ENCODE results near the gene PFKFB3. TPM values are rescaled to one million over a fixed set of nuclear protein-coding genes. Genes with fewer than 3 reads are reported as not detected.
"Not testable (repeated sequence)": the region's sequence is repeated elsewhere in the genome, so short reads cannot be mapped to it uniquely, and the experiment has no call there.

The PFKFB3 gene
- polyA plus RNA-seq, 1 donor, result 14.1 TPM

DNA sequence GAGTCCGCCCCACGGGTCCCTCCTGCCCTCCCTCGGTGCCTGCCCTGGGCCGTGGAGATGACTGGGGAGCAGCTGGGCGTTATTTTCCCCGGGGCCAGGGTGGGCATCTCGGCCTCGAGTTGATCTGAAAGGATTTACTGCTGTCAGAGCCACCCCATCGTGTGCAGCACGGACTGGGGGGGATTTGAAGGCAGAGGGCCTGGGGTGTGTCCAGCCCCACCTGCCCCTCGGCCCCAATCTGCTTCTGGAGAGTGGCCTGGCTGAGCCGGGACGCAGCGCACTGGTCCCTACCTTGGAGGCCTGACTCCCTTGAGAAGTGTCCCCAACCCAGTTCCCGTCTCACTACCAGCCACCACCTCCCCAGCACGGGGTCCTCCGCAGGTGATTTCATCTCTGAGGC lies 24.2 kb upstream of the PFKFB3 start:
- no peak for DNase-seq (ENCODE audit: low read depth)

DNA sequence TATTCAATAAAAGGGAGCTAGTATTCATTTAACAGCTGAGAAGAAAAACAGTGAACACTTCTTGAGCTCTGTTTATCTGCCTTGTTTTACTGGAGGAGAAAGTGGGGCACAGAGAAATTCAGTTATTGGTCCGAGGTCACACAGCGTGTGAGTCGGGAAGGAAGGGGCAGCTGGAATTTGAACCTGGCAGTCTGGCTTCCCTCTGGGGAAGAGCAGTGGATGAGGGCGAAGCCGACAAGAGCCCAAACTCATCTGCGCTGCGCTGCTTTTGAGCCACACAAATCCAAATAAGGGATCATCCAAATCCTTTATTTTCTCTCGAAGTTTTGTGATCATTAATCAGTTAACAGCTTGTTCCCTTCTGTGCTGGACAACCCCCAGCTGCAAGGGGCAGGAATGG lies 23.7 kb upstream of the PFKFB3 start:
- no peak for DNase-seq (ENCODE audit: low read depth)

DNA sequence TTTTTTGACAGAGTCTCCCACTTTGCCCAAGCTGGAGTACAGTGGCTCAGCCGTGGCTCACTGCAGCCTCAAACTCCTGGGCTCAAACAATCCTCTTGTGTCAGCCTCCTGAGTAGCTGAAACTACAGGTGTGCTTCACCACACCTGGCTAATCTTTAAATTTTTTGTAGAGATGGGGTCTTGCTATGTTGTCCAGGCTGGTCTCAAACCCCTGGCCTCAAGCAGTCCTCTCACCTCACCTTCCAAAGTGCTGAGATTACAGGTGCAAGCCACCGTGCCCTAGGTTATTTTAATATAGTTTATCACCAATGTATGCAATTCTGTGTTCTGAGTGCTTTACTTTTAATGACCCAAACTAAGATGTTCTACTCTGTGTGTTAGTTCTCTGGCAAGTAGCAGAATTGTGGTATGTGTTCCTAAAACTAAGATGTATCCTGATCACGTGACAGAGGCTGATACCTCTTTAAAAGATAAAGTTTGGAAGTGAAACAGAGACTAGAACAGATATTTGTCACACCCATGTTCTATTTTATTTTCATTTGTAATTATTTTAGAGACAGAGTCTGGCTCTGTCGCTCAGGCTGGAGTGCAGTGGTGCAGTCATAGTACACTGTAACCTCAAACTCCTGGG lies 22.1 kb upstream of the PFKFB3 start:
- no peak for DNase-seq (ENCODE audit: low read depth)

DNA sequence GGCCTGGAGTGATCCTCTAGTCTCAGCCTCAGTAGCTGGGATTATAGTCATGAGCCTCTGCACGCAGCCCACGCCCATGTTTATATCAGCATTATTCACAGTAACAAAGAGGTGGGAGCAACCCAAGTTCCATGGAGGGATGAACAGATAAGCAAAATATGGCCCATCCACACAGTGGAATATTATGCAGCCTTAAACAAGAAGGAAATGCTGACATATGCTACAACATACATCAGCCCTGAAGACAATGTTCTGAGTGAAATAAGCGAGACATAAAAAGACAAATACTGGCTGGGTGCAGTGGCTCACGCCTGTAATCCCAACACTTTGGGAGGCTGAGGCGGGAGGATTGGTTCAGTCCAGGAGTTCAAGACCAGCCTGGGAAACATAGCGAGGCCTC lies 21.5 kb upstream of the PFKFB3 start:
- DNase-seq (ENCODE audit: low read depth), result no peak

DNA sequence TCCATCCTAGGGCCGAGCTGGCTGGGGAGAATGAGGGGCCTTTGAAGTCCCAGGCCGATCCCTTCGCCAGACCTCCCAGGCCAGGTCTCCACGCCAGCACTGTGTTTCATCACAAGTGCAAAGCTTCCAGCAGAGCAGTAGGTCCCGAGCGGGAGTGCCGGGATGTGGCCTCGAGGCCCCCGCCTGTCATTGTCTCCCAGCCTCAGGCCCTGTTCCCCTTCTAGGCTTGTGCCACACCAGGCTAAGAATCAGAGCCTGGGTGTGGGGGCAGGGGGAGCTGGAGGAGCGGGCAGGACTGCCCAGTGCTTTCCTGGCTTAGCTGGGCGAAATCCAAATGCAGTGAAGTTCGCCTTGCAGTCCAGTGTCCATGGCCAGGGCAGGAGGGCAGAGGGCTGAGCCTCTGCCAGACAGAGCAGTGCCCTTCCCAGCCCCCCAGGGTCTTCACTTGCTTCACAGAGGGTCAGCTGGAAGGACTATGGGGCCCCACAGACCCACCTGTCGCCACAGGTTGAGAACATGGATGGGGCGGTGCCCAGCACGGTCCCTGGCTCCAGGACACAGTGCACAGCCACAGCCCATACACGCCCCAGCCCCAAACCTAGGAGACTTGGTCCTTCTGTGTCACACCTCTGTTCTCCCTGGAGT lies 20.2 kb upstream of the PFKFB3 start:
- DNase-seq (ENCODE audit: low read depth), result no peak

DNA sequence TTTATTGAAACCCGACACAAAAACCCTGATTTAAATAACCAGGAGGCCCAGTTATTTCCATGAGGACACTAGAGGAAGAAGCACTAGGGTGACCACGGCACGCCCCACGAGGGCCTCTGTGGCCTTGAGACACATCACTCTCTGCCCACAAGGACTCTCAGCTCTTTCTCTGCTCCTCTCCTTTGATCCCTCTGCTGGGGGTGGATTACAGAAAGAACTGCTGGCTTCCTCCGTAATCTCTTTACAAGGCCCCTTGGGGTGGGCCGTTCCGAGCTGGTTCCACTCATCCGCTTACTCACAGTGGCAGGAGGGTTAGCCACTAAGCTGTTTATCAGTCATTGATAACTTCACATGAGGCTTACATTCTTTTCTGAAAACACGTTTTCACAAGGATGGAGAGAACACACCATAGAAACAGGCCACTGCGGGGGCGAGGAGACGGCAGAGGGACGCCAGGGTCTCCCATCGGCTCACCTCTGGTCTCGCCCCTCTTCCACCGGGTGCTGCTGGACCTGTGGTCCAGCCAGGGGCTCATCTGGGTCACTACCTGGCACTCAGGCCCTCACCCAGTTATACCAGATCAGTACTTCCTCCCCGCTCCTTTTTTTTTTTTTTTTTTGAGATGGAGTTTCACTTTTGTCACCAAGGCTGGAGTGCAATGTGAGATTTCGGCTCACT lies 17.6 kb upstream of the PFKFB3 start:
- no peak for DNase-seq (ENCODE audit: low read depth)

DNA sequence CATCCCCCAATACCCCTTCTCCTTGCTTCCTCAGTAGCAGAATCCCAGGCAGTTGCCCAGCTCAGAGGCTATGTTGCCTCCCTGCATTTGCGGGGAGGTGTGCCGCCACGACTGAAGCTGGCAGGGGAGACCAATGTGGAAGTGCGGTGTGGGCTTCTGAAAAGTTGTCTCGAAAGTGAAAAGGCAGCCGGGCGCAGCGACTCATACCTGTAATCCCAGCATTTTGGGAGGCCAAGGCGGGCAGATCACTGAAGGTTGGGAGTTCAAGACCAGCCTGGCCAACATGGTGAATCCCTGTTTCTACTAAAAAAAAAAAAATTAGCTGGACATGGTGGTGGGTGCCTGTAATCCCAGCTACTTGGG lies 15.9 kb upstream of the PFKFB3 start:
- DNase-seq (ENCODE audit: low read depth), result no peak

DNA sequence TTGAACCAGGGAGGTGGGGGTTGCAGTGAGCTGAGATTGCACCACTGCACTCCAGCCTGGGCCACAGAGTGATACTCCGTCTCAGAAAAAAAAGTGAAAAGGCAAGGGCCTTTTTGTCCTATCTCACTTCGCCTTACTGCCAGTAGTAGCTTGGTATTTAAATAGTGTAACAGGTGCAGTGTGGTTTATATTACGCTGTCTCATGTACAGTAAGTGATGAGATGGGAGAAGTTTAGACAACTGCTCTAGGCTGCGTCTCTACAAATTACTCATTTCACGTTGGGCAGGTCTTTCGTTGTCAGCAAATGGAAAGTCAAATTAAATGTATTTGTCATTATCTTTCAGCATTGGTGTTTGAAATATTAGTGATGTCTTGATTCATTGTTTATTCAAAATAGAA lies 15.5 kb upstream of the PFKFB3 start:
- DNase-seq (ENCODE audit: low read depth), result no peak

DNA sequence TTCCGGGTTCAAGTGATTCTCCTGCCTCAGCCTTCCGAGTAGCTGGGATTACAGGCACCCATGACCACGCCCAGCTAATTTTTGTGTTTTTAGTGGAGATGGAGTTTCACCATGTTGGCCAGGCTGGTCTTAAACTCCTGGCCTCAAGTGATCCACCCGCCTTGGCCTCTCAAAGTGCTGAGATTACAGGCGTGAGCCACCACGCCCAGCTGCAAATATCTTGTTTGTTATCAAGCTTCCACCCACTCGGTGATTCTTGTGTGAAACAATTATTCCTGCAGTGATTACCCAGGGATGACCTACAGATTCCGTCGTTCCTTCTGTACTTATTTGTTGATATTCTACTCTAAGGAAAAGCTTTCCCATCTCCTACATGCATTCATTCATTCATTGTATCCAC lies 12.7 kb upstream of the PFKFB3 start:
- not testable (repeated sequence) for DNase-seq (ENCODE audit: low read depth)

DNA sequence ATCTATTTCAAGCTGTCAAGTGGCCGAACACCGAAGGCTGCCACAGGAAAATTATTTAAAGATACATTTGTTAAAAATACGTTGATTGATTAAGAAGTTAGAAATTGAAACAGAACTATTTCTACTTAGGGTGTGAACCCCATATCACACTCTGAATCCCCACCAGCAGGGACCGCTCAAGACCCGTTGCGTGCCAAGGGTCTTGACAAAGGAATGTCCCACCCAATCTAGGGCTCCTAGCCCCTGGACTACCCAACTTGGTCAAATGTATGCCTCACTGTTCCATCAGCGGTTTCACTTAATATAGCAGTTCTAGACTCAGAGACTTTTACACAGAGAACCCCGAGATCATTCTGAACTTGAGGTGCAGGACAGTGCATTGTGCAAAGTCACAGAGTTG lies 11.6 kb upstream of the PFKFB3 start:
- DNase-seq (ENCODE audit: low read depth), result no peak

DNA sequence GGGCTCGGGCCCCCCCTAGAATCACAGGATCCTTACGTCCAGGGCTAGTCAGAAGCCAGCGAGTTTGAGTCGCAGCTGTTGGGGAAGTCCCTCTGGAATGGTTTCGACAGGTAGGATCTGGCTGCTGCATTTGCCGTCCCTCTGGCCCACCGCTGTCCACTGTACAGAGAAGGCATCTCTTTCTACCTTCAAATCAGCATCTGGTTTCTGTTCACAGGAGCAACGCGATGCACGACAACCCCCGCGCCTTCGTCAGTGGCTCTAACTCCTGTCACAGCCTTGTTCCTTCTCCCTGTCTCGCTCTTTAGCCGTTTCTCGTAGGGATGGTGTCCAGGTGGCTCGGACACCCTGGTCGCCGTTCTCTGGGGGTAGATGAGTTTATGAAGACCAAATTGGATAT lies 11.2 kb upstream of the PFKFB3 start:
- no peak for DNase-seq (ENCODE audit: low read depth)

DNA sequence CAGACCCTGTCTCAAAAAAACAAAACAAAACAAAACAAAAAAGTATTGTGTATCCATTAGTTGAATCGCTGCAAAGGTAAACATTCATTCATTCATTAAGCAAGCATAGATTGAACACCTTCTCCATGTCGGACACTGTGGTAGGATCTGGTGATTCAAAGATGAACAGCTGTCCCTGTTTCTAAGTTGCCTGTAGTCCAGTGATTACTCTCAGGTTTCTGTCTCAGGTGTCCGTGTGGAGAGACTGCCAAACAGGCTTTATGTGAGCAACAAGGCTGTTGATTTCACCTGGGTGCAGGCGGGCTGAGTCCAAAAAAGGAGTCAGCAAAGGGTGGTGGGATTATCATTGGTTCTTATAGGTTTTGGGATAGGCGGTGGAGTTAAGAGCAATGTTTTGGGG lies 9.4 kb upstream of the PFKFB3 start:
- not testable (repeated sequence) for DNase-seq (ENCODE audit: low read depth)

DNA sequence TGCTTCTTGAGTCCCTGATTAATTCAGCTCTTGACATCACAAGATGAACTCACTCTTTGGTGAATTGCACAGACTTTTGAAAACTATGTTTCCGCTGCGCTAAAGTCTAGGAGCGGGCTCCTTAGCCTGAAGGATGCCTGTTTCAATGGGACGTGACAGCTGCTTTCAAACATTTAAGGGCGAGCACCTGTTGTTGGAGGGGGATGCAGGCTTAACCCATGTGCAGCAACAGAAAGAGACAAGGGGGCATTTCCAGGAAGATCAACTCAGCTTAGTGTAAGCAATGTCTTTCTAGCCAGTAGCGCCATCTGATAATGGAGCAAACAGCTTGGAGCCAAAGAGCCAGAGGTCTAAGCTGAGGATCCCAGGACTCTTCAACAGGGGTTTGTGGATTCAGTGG lies 8.4 kb upstream of the PFKFB3 start:
- no peak for DNase-seq (ENCODE audit: low read depth)

DNA sequence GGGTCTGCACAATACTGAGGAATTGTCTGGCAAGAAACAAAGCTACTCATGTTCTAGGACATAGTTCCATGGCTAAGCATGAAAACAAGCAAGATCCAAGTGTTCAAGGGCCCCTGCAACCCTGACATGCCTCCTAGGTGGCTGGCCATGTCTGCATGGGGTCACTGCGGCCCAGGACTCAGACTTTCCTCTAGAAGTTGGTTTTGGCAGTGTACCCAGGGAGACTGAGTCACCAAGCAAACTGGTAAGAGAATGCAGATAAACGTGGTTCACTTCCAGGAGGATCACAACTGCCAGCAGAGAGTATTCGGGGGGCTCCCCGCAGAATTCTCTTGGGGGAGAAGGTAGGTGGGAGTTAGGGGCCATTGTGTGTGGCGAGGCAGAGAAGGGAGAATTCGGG lies 7.4 kb upstream of the PFKFB3 start:
- DNase-seq (ENCODE audit: low read depth), result no peak

DNA sequence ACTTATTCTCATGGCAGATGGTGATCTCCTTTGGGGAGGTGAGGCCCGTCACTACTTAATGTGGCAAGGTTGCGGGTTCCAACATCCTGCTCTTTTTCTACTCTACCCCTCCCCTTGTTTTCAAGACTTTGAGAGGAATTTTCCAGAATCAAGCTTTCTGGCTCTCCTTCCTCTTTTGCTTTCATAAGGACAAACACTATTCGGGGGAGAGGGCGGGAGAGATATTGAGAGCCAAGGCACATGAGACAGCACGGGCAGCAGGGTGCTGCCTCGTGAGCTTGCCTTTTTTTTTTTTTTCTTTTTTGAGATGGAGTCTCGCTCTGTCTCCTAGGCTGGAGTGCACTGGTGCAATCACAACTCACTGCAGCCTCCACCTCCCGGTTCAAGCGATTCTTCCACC lies 6.9 kb upstream of the PFKFB3 start:
- no peak for DNase-seq (ENCODE audit: low read depth)

DNA sequence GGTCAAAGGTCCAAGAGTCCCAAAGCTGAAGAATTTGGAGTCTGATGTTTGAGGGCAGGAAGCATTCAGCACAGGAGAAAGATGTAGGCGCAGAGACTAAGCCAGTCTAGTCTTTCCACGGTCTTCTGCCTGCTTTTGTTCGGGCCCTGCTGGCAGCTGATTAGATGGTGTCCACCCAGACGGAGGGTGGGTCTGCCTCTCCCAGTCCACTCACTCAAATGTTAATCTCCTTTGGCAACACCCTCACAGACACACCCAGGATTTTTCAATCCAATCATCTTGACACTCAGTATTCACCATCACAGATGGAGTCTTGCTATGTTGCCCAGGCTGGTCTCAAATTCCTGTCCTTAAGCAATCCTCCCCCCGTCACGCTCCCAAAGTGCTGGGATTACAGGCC lies 6.2 kb upstream of the PFKFB3 start:
- not testable (repeated sequence) for DNase-seq (ENCODE audit: low read depth)

DNA sequence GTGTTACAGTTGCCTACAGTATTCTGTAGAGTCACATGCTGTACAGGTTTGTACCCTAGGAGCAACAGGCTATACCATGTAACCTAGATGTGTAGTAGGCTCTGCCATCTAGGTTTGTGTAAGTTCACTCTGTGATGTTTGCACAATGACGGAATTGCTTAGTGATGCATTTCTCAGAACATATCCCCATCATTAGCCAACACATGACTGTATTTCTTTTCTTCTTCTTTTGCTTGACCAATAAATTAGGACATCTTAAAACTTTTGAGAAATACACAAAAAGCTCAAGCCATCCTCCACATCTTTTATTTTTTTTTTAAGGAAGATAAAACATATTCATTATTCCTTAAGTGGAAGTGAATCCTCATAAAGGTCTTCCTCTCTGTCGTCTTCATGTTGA lies 5.4 kb upstream of the PFKFB3 start:
- no peak for DNase-seq (ENCODE audit: low read depth)

DNA sequence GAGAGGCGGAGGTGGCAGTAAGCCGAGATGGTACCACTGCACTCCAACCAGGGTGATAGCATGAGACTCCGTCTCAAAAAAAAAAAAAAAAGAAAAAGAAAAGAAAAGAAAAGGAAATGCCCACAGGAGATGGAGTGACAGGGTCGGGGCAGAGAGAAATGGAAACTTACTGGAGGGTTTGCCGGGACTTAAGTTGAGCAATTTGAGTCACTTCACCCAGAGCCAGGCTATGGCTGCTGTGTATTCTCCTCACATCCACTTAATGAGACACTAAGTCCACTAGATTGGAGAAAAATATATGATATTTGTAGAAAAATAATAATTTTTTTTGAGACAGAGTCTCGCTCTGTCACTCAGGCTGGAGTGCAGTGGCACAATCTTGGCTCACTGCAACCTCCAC lies 4.6 kb upstream of the PFKFB3 start:
- no peak for DNase-seq (ENCODE audit: low read depth)

DNA sequence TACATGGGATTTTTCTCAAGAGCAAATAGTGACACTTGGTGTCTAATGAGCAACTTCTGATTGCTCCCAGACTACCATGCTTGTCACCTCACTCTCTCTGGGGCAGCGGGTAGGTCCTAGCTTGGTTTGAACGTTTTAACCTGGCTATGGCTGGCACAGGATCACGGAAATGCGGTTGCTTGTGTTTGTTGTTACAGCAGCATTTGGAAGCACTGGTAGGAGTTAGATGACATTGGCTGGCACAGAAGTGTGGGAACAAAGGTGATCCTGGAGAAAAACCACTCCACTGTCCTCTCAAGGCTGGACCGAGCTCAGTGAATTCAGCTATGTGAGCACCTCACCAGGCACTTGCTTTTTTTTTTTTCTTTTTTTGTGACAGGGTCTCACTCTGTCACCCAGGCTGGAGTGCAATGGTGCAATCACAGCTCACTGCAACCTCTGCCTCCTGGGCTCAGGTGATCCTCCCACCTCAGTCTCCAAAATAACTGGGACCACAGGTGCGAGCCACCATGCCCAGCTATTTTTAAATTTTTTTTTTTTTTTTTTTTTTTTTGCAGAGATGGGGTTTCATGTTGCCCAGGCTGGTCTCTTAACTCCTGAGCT lies 3.5 kb upstream of the PFKFB3 start:
- no peak for DNase-seq (ENCODE audit: low read depth)

DNA sequence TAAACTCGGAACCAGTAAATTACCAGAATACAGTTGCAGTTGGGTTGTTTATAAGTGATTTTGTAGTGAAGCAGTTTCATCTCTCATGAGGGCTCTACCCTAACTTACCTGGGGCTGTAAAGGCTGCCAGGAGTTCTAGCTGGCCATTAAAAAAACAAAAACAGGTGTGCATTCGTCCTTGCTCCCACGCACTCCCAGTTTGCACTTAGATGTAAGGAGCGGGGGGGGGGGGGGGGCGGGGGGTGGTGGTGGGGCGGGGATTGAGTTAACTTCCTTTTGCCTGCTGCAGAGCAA lies 2.3 kb upstream of the PFKFB3 start:
- DNase-seq (ENCODE audit: low read depth), result no peak

DNA sequence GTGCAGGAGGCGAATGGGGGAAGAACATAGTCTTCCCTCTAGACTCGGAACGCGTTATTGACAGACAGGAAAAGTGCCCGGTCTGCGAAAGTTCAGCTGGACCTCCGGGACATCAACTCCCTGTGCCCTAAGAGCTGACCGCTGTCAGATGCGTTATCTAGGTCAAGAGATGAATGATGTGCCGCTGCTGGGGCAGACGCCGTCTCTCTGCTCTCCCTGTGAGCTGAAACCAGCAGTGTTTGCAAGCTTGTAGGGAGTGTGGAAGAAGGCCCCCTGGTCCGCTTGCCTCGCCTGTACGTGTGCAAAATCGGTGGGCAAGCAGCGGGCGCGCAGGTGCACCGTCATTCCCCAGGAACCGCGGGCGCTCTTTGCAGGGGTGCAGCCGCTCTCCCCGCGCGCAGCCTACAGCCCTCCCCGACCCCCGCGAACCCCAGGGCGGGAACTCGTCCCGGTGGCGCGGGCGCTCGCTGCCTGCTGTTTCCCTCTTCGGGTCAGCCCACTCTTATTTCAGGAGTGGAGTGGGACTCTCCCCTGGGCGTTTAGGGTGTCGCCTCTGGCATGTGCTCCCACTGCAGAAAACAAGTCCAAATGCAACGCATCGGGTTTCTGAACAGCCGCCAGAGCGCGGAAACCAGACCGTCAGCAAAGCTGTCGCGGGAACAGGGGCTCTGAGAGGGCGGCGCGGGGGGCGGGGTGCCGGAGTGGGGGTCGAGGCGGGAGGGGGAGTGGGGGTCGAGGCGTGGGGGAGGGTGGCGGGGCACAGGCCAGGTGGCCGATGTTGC lies 1.8 kb upstream of the PFKFB3 start:
- DNase-seq (ENCODE audit: low read depth), result no peak

DNA sequence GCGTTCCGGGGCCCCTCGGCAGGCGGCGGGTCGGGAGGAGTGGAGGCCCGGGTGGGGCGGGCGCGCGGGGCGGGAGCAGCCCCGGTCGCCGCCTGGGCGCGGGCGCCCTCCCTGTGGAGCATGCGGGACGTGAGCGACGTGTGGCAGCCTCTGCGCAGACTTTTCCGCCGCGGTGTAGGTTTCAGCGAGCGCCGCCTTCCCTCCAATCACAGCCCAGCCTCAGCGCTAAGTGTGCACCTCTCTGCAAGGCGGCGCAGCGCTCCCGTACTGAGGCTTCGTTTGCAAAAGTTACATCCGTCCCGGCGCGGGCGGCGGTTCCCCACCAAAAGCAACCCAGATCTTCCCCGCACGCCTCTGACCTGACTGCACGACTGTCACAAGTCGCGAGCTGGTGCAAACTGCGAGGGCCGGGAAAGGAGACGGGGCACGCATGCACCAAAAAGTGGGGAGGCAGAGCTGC lies 1.2 kb upstream of the PFKFB3 start:
- DNase-seq (ENCODE audit: low read depth), result no peak

Measured in forelimb muscle (tissue), 1 donor.